HG03575 (cell line): Measurements from ENCODE around the gene DHRS12.

Experiments used
- ATAC-seq: cut with Tn5 transposase; IDR thresholded peaks from one replicate; pipeline ENCODE4 v1.9.1; 2021; ENCODE audit not compliant: unreplicated experiment, insufficient number of reproducible peaks, low FRiP score; ENCODE audit errors: extremely low read depth

The DHRS12 gene

DNA sequence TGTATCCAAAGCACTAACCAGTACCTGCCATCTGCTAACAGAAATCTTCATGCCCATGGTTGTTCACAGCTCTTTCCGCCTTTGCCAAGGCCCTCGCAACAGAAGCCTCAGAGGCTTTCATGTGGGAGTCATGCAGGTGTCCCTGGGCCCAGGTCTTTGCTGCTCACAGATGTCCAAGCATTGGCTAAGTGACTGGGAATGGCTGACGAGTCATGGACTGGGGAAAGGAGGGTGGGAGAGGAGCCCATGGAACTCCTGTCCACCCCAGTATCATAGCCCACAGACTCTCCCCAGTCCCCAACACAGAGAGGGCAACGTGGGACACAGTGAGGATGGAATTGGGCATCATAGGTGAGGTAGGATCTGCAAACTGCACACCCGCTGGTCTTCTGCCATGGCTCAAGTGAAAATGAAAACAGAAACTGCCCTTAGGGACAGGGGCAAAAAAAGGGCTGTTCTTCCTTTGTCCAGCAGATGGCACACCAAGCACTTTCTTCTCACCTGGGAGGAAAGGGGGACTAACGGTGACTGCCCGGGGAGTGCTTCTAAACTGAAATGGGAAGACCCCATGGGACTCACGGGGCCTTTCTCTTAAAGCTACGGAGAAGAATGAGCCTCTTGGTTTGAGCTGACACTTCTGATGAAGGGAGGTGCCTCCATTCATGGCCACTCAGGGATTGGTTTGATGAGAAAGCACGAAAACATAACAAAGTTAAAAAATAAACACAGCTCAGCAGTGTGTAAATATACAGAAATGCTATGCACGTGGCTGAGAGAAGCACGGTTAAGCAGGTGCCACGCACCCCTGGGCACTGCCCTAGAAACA is 11.1 kb upstream of the DHRS12 start:
- ATAC-seq: peak; percentile 53

DNA sequence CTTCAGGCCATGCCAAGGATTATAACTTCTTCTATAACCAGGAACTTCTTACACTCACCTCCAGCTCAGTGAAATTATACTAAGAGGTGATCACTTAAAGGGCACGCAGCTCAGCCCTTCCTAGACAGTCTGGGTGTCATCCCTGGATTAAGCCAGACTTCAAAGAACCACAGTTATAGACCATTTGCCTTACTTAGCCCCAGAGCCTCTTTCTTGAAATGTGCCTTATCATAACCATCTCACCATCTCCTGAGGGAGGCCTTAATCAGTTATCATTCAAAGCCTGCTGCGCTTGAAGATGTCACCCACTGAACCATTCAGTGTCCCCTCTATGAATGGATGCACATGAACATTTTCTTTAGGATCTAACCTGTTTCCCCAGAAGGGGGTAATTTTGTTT is 10.1 kb upstream of the DHRS12 start:
- no peak for ATAC-seq

DNA sequence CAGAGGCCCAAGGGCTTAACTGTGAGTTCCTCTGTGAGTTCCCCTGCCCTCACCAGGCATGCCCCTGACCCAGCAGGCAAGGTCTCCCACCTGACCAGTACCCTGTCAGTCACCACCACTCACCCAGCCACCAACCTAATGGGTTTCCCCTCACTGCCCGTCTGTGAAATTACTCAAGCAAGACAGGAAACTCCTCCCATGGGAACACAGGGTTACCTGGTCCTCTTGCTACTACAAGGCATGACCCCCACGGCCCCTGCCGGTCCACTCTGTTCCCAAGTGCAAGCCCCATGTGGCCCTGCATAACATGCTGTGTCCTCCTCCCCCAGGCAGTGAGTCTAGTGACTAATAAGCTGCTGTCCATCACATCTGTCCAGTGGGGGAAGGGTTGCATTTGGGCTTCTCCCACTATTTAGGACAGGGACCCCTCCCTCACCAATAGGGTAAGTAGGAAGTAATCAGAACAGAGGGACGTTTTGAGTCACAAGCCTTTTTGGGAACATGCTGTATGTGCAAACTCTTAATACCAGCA is 8.0 kb upstream of the DHRS12 start:
- ATAC-seq: no peak

DNA sequence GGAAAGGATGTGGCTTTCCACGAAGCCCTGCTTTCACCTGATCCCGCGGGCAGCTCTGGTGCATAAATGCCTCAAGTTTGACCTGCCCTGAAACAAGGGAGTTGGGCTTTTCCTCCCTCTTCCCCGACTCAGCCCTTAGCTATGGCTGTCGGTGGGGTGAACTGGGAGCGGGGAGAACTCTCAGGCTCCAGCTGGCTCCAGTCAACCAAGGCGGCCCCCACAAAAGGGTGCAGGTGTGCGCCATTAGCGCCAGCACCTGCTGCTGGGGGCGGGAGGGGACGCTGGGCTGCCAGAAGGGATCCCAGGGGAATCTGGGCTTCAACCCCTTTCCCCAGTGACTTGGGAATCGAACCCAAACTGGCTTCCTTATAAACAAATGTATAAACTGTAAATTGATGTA is 7.1 kb upstream of the DHRS12 start:
- ATAC-seq: no peak

DNA sequence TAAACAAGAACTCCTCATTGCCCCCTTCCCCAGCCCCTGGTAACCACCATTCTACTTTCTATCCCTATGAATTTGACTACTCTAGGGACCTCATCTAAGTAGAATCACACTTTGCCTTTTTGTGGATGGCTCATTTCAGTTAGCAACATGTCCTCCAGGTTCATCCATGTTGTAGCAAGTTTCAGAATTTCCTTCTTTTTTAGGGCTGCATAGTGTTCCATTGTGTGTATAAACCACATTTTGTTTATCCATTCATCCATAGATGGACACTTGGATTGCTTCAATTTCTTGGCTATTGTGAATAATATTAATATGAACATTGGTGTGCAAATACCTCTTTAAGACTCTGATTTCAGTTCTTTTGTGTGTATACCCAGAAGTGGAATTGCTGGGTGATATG is 4.8 kb upstream of the DHRS12 start:
- ATAC-seq: no peak

DNA sequence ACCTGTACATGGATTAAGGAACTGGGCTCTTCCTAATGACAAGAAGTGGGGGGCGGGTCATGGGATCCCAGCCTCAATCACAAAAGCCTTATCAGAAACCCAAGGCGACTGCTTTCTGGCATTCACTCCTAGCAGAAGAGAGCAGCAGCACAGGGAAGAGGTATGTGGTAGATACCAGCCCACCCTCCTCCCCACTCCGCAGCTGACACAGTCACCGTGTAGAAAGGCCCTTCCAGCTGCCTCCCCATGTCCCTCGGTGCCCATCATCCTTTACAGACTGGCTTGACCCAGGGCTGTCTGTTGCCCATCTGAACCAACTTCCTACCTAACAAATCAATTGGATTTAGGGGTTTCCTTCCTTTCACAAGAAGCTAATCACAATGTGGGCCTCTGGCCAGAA is 3.1 kb upstream of the DHRS12 start:
- ATAC-seq: no peak

DNA sequence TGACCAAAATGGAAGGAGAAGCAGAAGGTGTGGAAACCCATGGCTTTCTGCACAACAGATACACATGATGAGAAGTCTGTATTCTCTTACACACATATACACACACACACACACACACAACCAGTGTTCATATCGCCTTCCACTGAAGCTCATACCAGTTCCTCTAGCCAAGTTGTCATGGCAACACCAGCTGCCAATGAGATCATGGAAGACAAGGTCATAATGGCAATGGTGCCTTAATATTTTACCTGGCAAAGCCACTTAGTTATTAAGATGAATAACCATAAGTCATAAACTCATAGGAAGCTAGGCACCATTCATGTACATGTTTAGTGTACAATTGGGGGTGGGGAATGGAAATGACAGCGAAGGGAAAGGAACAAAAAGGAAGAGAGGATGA is 2.6 kb upstream of the DHRS12 start:
- no peak for ATAC-seq

DNA sequence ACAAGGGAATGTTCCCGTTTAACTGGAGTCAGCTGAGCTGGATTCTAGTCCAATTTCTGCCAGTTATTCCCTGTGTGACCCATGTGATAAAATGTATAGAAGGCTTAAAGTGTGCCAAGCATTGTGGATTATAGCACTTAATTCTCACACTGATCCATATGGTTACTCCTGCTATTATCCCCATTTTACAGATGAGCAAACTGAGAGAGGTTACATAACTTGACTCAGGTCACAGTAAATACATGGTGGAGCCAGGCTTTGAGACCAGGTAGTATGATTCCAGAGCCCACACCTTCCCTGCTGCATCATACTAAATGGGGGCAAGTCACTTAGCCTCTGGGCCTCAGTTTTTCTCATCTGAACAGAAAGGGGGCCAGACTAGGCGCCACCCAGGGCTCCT is 2.0 kb upstream of the DHRS12 start:
- no peak for ATAC-seq

DNA sequence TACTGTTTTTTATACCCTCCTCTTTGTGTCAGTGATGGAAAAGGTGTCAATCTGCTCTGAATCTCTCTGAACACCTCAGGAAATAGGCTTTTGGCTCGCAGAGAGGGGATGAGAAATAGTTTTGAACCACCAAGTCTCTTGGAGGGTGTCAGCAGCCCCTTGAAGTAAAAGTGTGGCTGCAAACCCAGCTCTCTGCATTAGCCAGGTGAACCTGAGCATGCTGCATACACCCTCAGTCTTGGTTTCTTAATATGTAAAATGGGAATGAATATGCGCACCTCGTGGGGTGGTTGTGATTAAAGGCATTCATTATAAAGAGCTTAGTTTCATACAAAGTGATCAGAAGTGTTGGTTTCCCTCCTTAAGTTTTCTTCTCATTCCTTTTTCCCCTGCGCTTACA is 1.4 kb upstream of the DHRS12 start:
- ATAC-seq: no peak

DNA sequence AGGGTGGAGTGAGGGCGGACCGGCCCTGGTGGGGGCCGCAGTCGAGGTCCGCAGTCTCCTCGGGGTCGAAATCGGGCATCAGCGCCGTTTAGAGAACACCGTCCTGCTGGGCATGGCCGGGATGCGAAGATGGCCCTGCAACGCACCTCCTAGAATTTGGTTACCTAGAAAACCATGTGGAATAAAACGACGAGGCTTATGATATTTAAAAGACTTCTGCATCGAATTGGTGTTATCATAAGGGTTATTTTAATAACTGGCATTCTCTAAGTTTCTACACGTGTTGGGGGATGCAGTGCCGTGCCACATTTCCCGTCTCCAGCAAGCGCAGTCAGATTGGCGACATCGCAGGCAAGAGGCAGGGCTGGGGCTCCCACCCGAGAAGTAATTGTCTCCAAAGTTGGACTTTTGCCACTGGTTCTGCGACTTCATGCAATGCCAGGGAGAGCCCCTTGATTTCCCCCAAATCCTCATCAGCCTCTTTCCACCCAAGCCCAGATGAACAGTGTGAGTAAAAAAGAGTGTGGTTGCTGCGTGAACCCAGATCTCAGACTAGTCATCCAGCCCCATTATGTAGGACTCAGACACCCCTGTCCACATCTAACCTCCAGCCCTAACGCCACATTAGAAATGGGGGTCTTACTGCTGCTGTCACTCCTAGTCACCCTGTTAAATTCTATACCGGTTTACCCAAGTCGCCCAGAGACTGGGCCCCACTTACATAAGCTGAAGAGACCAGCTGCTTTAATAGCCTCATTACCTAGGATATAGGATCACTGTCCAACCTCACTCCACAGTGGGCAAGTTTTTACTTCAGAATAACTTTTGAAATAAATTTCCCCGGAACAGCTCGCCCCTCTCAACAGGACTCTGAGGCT is 571 bp upstream of the DHRS12 start:
- no peak for ATAC-seq

DNA sequence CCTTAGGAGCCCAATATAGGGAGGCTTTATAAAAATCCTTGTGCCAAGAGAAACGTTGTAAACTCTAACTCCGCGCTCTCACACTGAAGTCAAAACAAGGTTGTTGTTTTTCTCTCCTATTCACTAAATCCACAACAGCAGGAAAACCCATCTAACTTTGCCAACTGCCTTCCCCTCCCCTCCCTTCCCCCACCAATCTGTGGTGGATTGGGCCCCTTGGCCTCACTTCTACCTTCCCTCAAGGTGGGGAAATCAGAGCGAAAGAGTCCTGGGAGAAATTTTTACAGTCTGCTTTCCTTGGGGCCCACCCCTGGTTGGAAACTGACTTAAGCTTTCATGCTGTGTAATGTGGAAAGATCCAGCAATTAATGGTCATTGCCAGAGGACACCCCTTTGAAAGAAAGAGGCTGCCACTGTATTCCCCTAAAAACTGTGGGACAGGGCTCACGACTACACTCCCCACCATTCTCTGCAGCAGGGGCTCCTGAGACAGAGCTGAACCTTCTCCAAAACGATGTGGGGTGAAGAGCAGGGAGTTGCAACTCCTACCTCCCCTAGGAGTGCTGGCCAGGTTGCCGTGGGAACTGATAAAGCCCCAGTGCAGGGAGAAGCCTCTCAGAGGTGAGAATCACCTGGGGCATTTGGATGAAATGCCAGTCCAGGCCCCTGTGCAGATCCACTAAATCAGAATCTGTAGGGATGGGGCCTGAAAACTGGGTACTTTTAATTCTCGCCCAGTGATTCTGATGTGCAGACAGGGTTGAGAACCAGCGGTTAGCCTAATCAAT is 1.1 kb downstream of the DHRS12 start:
- no peak for ATAC-seq

DNA sequence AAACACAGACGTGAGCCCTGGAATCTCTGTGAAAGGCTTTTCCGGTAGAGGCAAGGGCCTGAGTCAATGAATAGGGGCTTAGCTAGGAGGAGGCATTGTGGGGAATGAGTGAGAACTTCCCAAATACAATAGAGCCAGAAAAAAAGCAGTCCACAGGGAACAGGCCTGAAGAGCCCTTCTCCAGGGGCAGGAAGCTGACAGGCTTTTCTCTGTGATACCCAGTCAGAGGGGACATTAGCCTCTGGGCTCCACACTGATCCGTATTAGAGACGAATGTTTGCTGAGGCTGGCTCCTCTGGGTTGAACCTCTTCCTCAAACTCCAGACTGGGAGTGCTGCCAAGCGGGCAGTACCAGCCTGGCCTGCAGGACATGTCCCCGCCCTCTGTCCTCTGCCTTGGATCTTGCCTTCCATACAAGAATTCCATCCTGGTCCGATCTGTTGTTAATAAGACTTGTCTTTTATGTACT is 2.3 kb downstream of the DHRS12 start:
- no peak for ATAC-seq

DNA sequence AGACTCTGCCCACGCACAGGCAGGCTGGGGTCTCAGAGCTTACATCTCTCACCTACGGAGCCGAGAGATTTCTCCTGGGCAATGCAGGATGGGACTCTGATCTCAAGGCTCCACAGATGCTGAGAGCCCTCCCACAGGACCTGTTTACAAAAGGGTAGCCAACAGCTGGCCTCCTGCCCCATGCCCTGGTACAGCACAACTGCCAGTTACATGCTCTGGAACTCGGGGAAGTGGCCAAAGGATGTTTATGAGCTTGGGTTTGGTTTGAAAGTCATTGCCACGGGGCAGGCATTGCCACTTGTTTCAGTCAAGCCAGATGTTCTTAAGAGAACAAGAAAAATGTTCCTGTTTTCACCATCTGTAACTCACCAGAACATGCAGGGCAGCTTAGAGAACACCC is 3.5 kb downstream of the DHRS12 start:
- no peak for ATAC-seq

DNA sequence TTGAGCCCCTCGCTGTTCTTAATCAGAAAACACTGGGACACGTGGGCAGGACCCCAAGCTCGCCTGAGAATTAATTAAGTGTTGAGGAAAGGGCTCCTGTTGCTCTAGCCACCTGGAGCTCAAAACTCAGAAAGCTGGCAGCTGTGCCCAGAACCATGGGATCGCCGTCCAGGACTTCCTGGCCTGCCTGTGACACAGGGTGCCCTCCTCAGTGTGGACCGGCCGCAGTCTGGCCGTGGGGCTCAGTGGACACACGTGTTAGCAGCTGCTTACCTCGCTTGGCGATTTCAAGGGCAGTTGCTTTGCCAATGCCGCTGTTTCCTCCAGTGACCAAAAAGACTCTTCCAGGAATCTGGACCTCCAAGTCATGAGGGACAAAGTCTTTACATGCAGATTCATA is 4.7 kb downstream of the DHRS12 start:
- no peak for ATAC-seq

DNA sequence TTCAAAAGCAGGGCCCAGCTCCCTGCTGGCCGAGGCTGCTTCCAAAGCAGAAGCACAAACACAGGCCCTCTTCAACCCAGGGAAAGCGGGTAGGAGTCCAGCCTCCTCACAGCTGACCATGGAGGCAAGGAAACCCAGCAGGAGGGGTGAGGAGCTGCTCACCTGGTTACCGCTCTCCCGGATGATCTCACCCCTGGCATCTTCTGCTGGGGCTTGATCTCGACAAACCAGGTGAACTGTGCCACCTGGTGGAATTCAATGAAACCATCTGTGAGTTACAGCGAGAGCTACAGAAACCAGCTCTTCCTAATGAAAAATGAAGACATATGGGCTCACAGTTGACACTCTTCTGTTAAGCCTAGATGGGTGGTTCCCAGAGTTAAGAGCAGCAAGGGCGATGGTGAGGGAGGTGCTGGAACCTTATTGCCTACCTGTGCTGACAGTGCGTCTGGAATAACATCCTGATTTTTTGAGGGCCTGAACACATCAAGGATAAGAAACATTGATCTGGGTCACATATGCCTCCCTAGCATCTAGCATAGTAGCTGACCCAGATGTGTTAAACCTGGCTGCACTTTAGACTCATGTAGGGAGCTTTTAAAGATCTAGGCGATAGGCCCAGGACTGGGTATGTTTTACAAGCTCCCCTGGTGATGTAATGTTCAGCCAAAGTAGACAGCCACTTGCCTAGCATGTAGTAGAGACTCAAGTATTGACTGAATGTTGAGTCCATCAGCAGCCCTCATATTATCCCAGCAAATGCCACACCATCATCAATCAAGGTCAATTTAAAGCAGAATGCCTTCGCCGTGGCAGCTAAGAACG is 6.1 kb downstream of the DHRS12 start:
- ATAC-seq: no peak

DNA sequence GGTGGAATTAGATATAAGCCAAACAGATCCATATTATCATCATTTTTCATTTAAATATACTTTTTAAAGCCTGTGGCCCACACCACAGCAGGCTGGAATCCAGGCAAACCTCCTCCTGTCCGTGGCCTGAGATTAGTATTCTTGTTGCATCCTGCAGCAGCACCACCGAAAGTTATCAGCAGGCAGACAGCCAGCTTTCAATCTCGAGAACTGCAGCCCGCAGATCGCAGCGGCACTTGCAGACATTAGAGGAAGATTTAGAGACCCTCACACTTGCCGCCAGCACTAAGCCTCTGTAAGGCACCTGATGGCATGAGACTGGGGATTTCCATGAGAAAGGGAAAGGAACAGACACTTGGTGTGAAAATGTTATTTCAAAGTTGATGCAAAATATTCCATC is 7.4 kb downstream of the DHRS12 start:
- no peak for ATAC-seq

DNA sequence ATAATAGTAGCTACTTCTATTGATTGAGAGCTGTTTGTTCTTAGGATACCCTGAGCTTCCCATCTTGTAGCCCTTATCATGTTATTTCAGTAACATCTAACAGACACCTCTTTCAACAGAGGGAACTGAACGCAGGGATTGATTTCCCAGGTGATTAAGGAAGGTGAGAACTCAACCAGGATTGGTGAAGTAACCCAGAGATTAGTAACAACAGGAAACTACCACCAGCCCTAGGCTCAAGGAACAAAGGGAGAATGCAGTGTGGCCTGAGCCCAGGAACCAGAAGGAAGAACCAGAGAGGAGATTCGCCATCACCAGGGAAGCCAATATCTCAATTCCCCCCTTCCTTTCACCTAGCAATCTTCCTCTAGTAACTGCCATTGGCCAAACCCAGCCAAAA is 8.5 kb downstream of the DHRS12 start:
- ATAC-seq: no peak

DNA sequence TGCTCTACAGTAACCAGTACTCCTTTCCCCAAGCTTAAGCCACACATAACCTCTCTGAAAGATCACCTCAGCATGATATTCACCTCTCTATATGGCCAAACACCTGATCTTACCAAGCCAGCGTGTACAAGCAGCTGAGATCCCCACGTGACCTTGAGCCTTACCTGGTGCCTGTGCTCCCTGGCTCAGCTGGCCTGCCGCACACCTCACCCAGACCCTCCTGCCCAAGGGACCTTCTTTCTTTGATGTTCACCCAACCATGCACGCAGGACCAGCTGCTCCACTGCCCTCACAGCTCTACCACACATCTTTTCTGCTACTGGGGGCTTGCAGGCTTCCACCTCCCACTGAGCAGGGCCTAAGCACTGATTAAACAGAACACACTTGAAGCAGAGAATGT is 9.0 kb downstream of the DHRS12 start:
- ATAC-seq: no peak
